ENCODE measurements around the gene FAM117B. TPM values are rescaled to one million over a fixed set of nuclear protein-coding genes. Genes with fewer than 3 reads are reported as not detected.
"Not testable (repeated sequence)": the region's sequence is repeated elsewhere in the genome, so short reads cannot be mapped to it uniquely, and the experiment has no call there.

Gene FAM117B
- polyA plus RNA-seq, 1 donor (not counting 4 experiments of a cell fraction or from before 2014, with no cell fraction given), result 1.9 TPM

GRCh38 chr2:202704248-202704647 is 69.5 kb downstream of the FAM117B start:
- dilution Hi-C loops (cut with MboI; ENCODE audit: extremely low pct_ligation_motif_present, low sequenced_read_pairs), result no loop called here
- FAIRE-seq, result no peak
- H3K27ac ChIP-seq (ENCODE audit: control insufficient read depth, insufficient read depth, low read length), result no peak overlapping the region

GRCh38 chr2:202705446-202706020 is 70.8 kb downstream of the FAM117B start:
- no peak overlapping the region for H3K4me2 ChIP-seq (ENCODE audit: control insufficient read depth, extremely low read depth, insufficient read depth, low read depth, low read length)
- FAIRE-seq (peak; percentile 34), DNase-seq (ENCODE audit: low read depth, low spot score) (no peak)
- no peaks in the 10 kb centered on the region for H3K36me3 ChIP-seq (ENCODE audit: control insufficient read depth in 2 of 2, extremely low read depth in 1 of 2, insufficient read depth in 2 of 2, low read length in 2 of 2)
- dilution Hi-C loops (cut with MboI; ENCODE audit: extremely low pct_ligation_motif_present, low sequenced_read_pairs), result no loop called here
- H3K4me1 ChIP-seq (ENCODE audit: control insufficient read depth, extremely low read depth, insufficient read depth, low read length), result peaks cover 21% of the 10 kb centered on the region
- H3K27me3 ChIP-seq (ENCODE audit: control insufficient read depth, extremely low read depth, insufficient read depth, low read length), result no peaks in the 10 kb centered on the region
- no peaks in the 10 kb centered on the region for H3K79me2 ChIP-seq (ENCODE audit: control insufficient read depth, insufficient read depth, low read length)
- H3K27ac ChIP-seq (ENCODE audit: control insufficient read depth, insufficient read depth, low read length), result no peak overlapping the region
- no peaks in the 10 kb centered on the region for H3K9me3 ChIP-seq (ENCODE audit: control insufficient read depth, low read depth, low read length)
- H4K20me1 ChIP-seq (ENCODE audit: control insufficient read depth, extremely low read depth, insufficient read depth, low read length), result no peaks in the 10 kb centered on the region
- no peak overlapping the region for H3K9ac ChIP-seq (ENCODE audit: control insufficient read depth, extremely low read depth, insufficient read depth, low read length)
- no peak overlapping the region for H3K4me3 ChIP-seq (ENCODE audit: control insufficient read depth in 2 of 3, extremely low read depth in 1 of 3, insufficient read depth in 2 of 3, low read depth in 1 of 3, low read length in 3 of 3)
- no peak overlapping the region for H2AFZ ChIP-seq (ENCODE audit: control insufficient read depth, low read length)
- TF ChIP-seq CTCF (optimal IDR thresholded peaks at IDR 0.05 in 1 of 3, IDR thresholded peaks at IDR 0.05 in 1 of 3, conservative IDR thresholded peaks at IDR 0.05 in 1 of 3; ENCODE audit: extremely low read depth in 1 of 3, insufficient read depth in 2 of 3, low read length in 3 of 3) (no peak), EZH2 (IDR thresholded peaks at IDR 0.05; ENCODE audit: low read length) (no peak)
- no peaks in the 10 kb centered on the region for H3K9me1 ChIP-seq (ENCODE audit: control insufficient read depth, extremely low read depth, insufficient read depth, low read length)

More at GRCh38 chr2:202704248-202704647, 69.5 kb downstream of the FAM117B start:
- no peak for TF ChIP-seq EZH2 (IDR thresholded peaks at IDR 0.05; ENCODE audit: low read length)
- no peak for TF ChIP-seq CTCF (optimal IDR thresholded peaks at IDR 0.05 in 1 of 3, IDR thresholded peaks at IDR 0.05 in 1 of 3, conservative IDR thresholded peaks at IDR 0.05 in 1 of 3; ENCODE audit: extremely low read depth in 1 of 3, insufficient read depth in 2 of 3, low read length in 3 of 3)
- H3K4me1 ChIP-seq (ENCODE audit: control insufficient read depth, extremely low read depth, insufficient read depth, low read length), result peaks cover 21% of the 10 kb centered on the region
- no peaks in the 10 kb centered on the region for H3K9me3 ChIP-seq (ENCODE audit: control insufficient read depth, low read depth, low read length)
- no peak overlapping the region for H3K9ac ChIP-seq (ENCODE audit: control insufficient read depth, extremely low read depth, insufficient read depth, low read length)
- H4K20me1 ChIP-seq (ENCODE audit: control insufficient read depth, extremely low read depth, insufficient read depth, low read length), result no peaks in the 10 kb centered on the region
- no peak for DNase-seq (ENCODE audit: low read depth, low spot score)
- no peaks in the 10 kb centered on the region for H3K27me3 ChIP-seq (ENCODE audit: control insufficient read depth, extremely low read depth, insufficient read depth, low read length)
- H3K4me2 ChIP-seq (ENCODE audit: control insufficient read depth, extremely low read depth, insufficient read depth, low read depth, low read length), result no peak overlapping the region
- no peak overlapping the region for H3K4me3 ChIP-seq (ENCODE audit: control insufficient read depth in 2 of 3, extremely low read depth in 1 of 3, insufficient read depth in 2 of 3, low read depth in 1 of 3, low read length in 3 of 3)
- H3K9me1 ChIP-seq (ENCODE audit: control insufficient read depth, extremely low read depth, insufficient read depth, low read length), result no peaks in the 10 kb centered on the region
- no peak overlapping the region for H2AFZ ChIP-seq (ENCODE audit: control insufficient read depth, low read length)
- no peaks in the 10 kb centered on the region for H3K36me3 ChIP-seq (ENCODE audit: control insufficient read depth in 2 of 2, extremely low read depth in 1 of 2, insufficient read depth in 2 of 2, low read length in 2 of 2)
- H3K79me2 ChIP-seq (ENCODE audit: control insufficient read depth, insufficient read depth, low read length), result no peaks in the 10 kb centered on the region

- DNase-seq (ENCODE audit: low read depth, low spot score); H3K9ac ChIP-seq (ENCODE audit: control insufficient read depth, extremely low read depth, insufficient read depth, low read length); H3K4me3 ChIP-seq (ENCODE audit: control insufficient read depth in 2 of 3, extremely low read depth in 1 of 3, insufficient read depth in 2 of 3, low read depth in 1 of 3, low read length in 3 of 3); H2AFZ ChIP-seq (ENCODE audit: control insufficient read depth, low read length); FAIRE-seq; dilution Hi-C loops (cut with MboI; ENCODE audit: extremely low pct_ligation_motif_present, low sequenced_read_pairs); H3K79me2 ChIP-seq (ENCODE audit: control insufficient read depth, insufficient read depth, low read length); H3K27ac ChIP-seq (ENCODE audit: control insufficient read depth, insufficient read depth, low read length); H3K9me1 ChIP-seq (ENCODE audit: control insufficient read depth, extremely low read depth, insufficient read depth, low read length); H3K4me2 ChIP-seq (ENCODE audit: control insufficient read depth, extremely low read depth, insufficient read depth, low read depth, low read length); H3K27me3 ChIP-seq (ENCODE audit: control insufficient read depth, extremely low read depth, insufficient read depth, low read length); H3K36me3 ChIP-seq (ENCODE audit: control insufficient read depth in 2 of 2, extremely low read depth in 1 of 2, insufficient read depth in 2 of 2, low read length in 2 of 2); H4K20me1 ChIP-seq (ENCODE audit: control insufficient read depth, extremely low read depth, insufficient read depth, low read length); H3K9me3 ChIP-seq (ENCODE audit: control insufficient read depth, low read depth, low read length): not testable (repeated sequence)
- H3K4me1 ChIP-seq (ENCODE audit: control insufficient read depth, extremely low read depth, insufficient read depth, low read length), result peaks cover 20% of the 10 kb centered on the region
These were observed 80.5 kb downstream of the FAM117B start for GRCh38 chr2:202714971-202715935.
